HFFc6 (cell line): ENCODE results near the gene OPCML. TPM values are rescaled to one million over a fixed set of nuclear protein-coding genes. Genes with fewer than 3 reads are reported as not detected.

Experiments
- DNase-seq: peaks from one replicate; pipeline ENCODE4 v3.0.0-alpha.2; 2018
- H3K27ac Mint-ChIP-seq: 2 replicates; pipeline ENCODE4 v1.8.0; 2020; ENCODE audit warnings: mild to moderate bottlenecking, mixed read lengths
- H3K27me3 Mint-ChIP-seq: 2 replicates; pipeline ENCODE4 v1.8.0; 2021; ENCODE audit warnings: mild to moderate bottlenecking, moderate library complexity, mixed read lengths; ENCODE audit not compliant: insufficient read depth
- H3K36me3 Mint-ChIP-seq: 2 replicates; pipeline ENCODE4 v1.8.0; 2021; ENCODE audit warnings: low read depth, mixed read lengths
- H3K4me1 Mint-ChIP-seq: 2 replicates; pipeline ENCODE4 v1.8.0; 2020; ENCODE audit warnings: low read depth, mixed read lengths
- H3K4me3 Mint-ChIP-seq: 2 replicates; pipeline ENCODE4 v1.8.0; 2020; ENCODE audit warnings: mild to moderate bottlenecking, moderate library complexity, mixed read lengths
- H3K9me3 Mint-ChIP-seq: 2 replicates; pipeline ENCODE4 v1.8.0; 2020; ENCODE audit warnings: mild to moderate bottlenecking, mixed read lengths
- CTCF ChIP-seq: fragments of 200-600 bp; sonication (generic); IDR thresholded peaks from 2 replicates; pipeline ENCODE4 v1.5.0; 2021; ENCODE audit warnings: antibody characterized with exemption, mild to moderate bottlenecking
- total RNA-seq, 6 experiments: library from RNA; stranded (reverse); fragmentation: NEBNext Ultra II Directional; extraction: Animal tissue kit (Norgen Biotek cat#: 25700); gene quantifications; 2 replicates in 1 of 6; 3 replicates in 5 of 6; pipeline ENCODE4 v1.2.3, GENCODE V29; 2021

Gene OPCML
- total RNA-seq, 6 experiments from 2014 or later: 0.11 to 1.7 (median 0.33) TPM

DNA sequence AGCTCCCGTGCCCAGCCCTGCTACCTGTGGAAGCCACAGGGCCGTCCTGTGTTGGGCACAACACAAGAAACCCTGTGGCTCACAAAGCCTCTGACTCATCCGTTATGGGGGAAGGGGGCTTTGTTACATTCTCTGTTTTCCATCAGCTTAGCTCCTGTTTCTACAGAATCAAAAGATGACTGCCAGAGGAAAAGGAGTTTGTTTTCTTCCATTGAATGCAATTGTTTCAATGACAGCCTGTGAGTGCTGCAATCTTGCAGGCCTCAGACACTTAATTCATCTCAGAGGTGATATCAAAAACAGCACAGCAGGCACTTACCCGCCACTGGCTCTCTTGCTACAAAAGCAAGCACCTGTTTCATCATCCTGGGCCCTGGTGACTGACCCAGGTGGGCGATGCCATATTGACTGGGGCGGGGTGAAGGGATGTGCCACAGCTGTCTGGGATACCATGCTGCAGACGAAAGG, 194.3 kb downstream of the OPCML start:
- DNase-seq: no peak
- H3K27ac Mint-ChIP-seq: no peak overlapping the region
- H3K27me3 Mint-ChIP-seq: no peaks in the 10 kb centered on the region; the same call in 1 of the 2 replicates
- H3K4me3 Mint-ChIP-seq: no peak overlapping the region
- no peaks in the 10 kb centered on the region for H3K4me1 Mint-ChIP-seq
- TF ChIP-seq CTCF: no peak
- H3K9me3 Mint-ChIP-seq: peaks cover 63% of the 10 kb centered on the region
- no peaks in the 10 kb centered on the region; the same call in 1 of the 2 replicates for H3K36me3 Mint-ChIP-seq

- H3K4me3 Mint-ChIP-seq: no peak overlapping the region
- H3K9me3 Mint-ChIP-seq: peaks cover 55% of the 10 kb centered on the region
- H3K4me1 Mint-ChIP-seq: no peaks in the 10 kb centered on the region
- DNase-seq: no peak
- no peak overlapping the region for H3K27ac Mint-ChIP-seq
- H3K27me3 Mint-ChIP-seq: no peaks in the 10 kb centered on the region; the same call in 1 of the 2 replicates
- H3K36me3 Mint-ChIP-seq: no peaks in the 10 kb centered on the region; the same call in 1 of the 2 replicates
- no peak for TF ChIP-seq CTCF
Observed at GRCh38 chr11:133337193-133337592, 195.1 kb downstream of the OPCML start.

GRCh38 chr11:133331031-133331430, 201.3 kb downstream of the OPCML start:
- Mint-ChIP-seq H3K27me3 (no peaks in the 10 kb centered on the region), H3K36me3 (no peaks in the 10 kb centered on the region), H3K9me3 (peaks cover 26% of the 10 kb centered on the region), H3K27ac (no peak overlapping the region), H3K4me3 (no peak overlapping the region), H3K4me1 (no peaks in the 10 kb centered on the region)
- TF ChIP-seq CTCF: no peak
- DNase-seq: no peak

- no peaks in the 10 kb centered on the region for H3K27me3 Mint-ChIP-seq
- H3K9me3 Mint-ChIP-seq: peaks cover 12% of the 10 kb centered on the region
- H3K4me1 Mint-ChIP-seq: no peaks in the 10 kb centered on the region
Observed at GRCh38 chr11:133326849-133327248, 205.5 kb downstream of the OPCML start.

GRCh38 chr11:133326332-133326731, 206.0 kb downstream of the OPCML start:
- no peak for TF ChIP-seq CTCF
- H3K4me3 Mint-ChIP-seq: no peak overlapping the region
- DNase-seq: no peak
- H3K36me3 Mint-ChIP-seq: no peaks in the 10 kb centered on the region
- H3K27ac Mint-ChIP-seq: no peak overlapping the region
- no peaks in the 10 kb centered on the region for H3K4me1 Mint-ChIP-seq
- H3K9me3 Mint-ChIP-seq: peaks cover 14% of the 10 kb centered on the region
- H3K27me3 Mint-ChIP-seq: no peaks in the 10 kb centered on the region

More at GRCh38 chr11:133326849-133327248, 205.5 kb downstream of the OPCML start:
- no peak overlapping the region for H3K4me3 Mint-ChIP-seq
- no peak for TF ChIP-seq CTCF
- no peak for DNase-seq
- no peaks in the 10 kb centered on the region for H3K36me3 Mint-ChIP-seq
- H3K27ac Mint-ChIP-seq: no peak overlapping the region

DNA sequence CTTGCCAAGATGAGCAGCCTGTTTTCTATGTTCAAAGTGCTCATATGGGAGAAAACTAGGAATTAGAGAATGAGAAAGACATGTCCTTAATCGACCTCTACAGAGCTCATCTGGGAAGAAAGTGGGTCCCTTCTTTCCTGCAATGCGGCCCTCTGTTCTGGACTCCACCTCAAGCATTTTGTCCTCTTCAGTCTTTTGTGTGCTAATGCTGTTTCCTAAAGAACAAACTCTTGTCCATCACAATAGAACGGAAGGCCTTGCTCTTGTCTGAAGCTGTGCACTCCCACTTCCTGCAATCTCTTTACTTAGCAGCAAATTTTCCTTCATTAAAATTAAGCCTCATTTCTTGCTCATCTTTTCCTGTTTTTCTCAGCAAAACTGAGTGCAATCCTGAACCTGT, 206.6 kb downstream of the OPCML start:
- no peak for DNase-seq
- no peaks in the 10 kb centered on the region for H3K4me1 Mint-ChIP-seq
- no peak overlapping the region for H3K27ac Mint-ChIP-seq
- no peak for TF ChIP-seq CTCF
- H3K27me3 Mint-ChIP-seq: no peaks in the 10 kb centered on the region
- H3K36me3 Mint-ChIP-seq: no peaks in the 10 kb centered on the region
- peaks cover 17% of the 10 kb centered on the region for H3K9me3 Mint-ChIP-seq
- no peak overlapping the region for H3K4me3 Mint-ChIP-seq
